ENCODE measurements around the gene TBCK.

DNA sequence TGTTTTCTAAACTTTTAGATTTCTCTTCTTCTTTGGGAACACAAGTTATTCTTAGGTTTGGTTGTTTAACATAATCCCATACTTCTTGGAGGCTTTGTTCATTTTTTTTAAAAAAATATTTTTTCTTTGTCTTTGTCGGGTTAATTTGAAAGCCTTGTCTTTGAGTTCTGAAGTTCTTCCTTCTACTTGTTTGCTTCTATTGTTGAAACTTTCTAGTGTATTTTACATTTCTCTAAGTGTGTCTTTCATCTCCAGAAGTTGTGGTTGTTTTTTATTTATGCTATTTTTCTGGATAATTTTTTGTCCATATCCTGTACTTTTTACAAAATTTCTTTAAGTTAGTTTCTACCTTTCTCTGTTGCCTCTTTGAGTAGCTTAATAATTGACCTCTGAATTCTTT is 304.6 kb downstream of the TBCK start:
- TF ChIP-seq CTCF (IDR thresholded peaks at IDR 0.05) (no peak), REST (IDR thresholded peaks at IDR 0.05; ENCODE audit: low read depth, low read length) (no peak), TCF12 (IDR thresholded peaks at IDR 0.05) (no peak), RAD21 (IDR thresholded peaks at IDR 0.05; ENCODE audit: low read length) (no peak), POLR2AphosphoS5 (IDR thresholded peaks at IDR 0.05; ENCODE audit: low read depth, low read length) (no peak), GABPA (IDR thresholded peaks at IDR 0.05; ENCODE audit: low read depth) (no peak), MXI1 (IDR thresholded peaks at IDR 0.05; ENCODE audit: low read depth, low read length) (no peak), EP300 (IDR thresholded peaks at IDR 0.05; ENCODE audit: borderline replicate concordance in 1 of 2, low read depth in 1 of 2, low read length in 1 of 2) (no peak), USF2 (IDR thresholded peaks at IDR 0.05; ENCODE audit: borderline replicate concordance, low read depth, low read length) (no peak)
- TF ChIP-seq, protein P1, sequence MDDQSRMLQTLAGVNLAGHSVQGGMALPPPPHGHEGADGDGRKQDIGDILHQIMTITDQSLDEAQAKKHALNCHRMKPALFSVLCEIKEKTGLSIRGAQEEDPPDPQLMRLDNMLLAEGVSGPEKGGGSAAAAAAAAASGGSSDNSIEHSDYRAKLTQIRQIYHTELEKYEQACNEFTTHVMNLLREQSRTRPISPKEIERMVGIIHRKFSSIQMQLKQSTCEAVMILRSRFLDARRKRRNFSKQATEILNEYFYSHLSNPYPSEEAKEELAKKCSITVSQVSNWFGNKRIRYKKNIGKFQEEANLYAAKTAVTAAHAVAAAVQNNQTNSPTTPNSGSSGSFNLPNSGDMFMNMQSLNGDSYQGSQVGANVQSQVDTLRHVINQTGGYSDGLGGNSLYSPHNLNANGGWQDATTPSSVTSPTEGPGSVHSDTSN (IDR thresholded peaks at IDR 0.05) = no peak
- TF ChIP-seq, protein P2, sequence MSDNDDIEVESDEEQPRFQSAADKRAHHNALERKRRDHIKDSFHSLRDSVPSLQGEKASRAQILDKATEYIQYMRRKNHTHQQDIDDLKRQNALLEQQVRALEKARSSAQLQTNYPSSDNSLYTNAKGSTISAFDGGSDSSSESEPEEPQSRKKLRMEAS (IDR thresholded peaks at IDR 0.05; ENCODE audit: low read depth) = no peak

Measured in SK-N-SH (cell line).